Measurements from ENCODE around the gene UBAC1.
"Not testable (repeated sequence)": the region's sequence is repeated elsewhere in the genome, so short reads cannot be mapped to it uniquely, and the experiment has no call there.

The UBAC1 gene

GRCh38 chr9:135901826-135902225 lies 59.3 kb downstream of the UBAC1 start:
- DNase-seq (ENCODE audit: low read depth in 3 of 3) = no peak

- DNase-seq (ENCODE audit: low read depth in 3 of 3) = no peak
Observed at GRCh38 chr9:135901031-135901758, 60.0 kb downstream of the UBAC1 start.

GRCh38 chr9:135898634-135899407 lies 62.4 kb downstream of the UBAC1 start:
- DNase-seq (ENCODE audit: low read depth in 3 of 3) = no peak

GRCh38 chr9:135896626-135897025 lies 64.5 kb downstream of the UBAC1 start:
- DNase-seq (ENCODE audit: low read depth in 3 of 3) = no peak

GRCh38 chr9:135896205-135896604 lies 65.0 kb downstream of the UBAC1 start:
- no peak for DNase-seq (ENCODE audit: low read depth in 3 of 3)

- no peak for DNase-seq (ENCODE audit: low read depth in 3 of 3)
Observed at GRCh38 chr9:135895202-135895848, 65.8 kb downstream of the UBAC1 start.

- DNase-seq (ENCODE audit: low read depth in 3 of 3) = no peak
Observed at GRCh38 chr9:135893104-135893503, 68.1 kb downstream of the UBAC1 start.

- DNase-seq (ENCODE audit: low read depth in 3 of 3) = not testable (repeated sequence)
Observed at GRCh38 chr9:135892327-135892726, 68.8 kb downstream of the UBAC1 start.

- DNase-seq (ENCODE audit: low read depth in 3 of 3) = no peak
Observed at GRCh38 chr9:135891027-135891631, 70.0 kb downstream of the UBAC1 start.

- no peak for DNase-seq (ENCODE audit: low read depth in 3 of 3)
Observed at GRCh38 chr9:135890190-135891026, 70.8 kb downstream of the UBAC1 start.

GRCh38 chr9:135889564-135890189 lies 71.5 kb downstream of the UBAC1 start:
- DNase-seq (ENCODE audit: low read depth in 3 of 3) = no peak

- no peak for DNase-seq (ENCODE audit: low read depth in 3 of 3)
Observed at GRCh38 chr9:135888766-135889394, 72.3 kb downstream of the UBAC1 start.

GRCh38 chr9:135888126-135888765 lies 72.9 kb downstream of the UBAC1 start:
- no peak for DNase-seq (ENCODE audit: low read depth in 3 of 3)

GRCh38 chr9:135887585-135888050 lies 73.6 kb downstream of the UBAC1 start:
- DNase-seq (ENCODE audit: low read depth in 3 of 3) = peak in 1 of 3 experiments; percentile 47

- no peak for DNase-seq (ENCODE audit: low read depth in 3 of 3)
Observed at GRCh38 chr9:135887021-135887507, 74.1 kb downstream of the UBAC1 start.

- DNase-seq (ENCODE audit: low read depth in 3 of 3) = no peak
Observed at GRCh38 chr9:135886147-135886981, 74.8 kb downstream of the UBAC1 start.

GRCh38 chr9:135885100-135885853 lies 75.9 kb downstream of the UBAC1 start:
- DNase-seq (ENCODE audit: low read depth in 3 of 3) = no peak
